ENCODE measurements around the gene MUC13.
"Not testable (repeated sequence)": the region's sequence is repeated elsewhere in the genome, so short reads cannot be mapped to it uniquely, and the experiment has no call there.

MUC13 gene

GRCh38 chr3:124934577-124934976, at the start of gene MUC13:
Gene MUC13, minus strand, starts transcription at chr3:124934751. Its CDS starts 39 bp downstream, at chr3:124934712.
- DNase-seq, result no peak

- no peak for DNase-seq
Observed at GRCh38 chr3:124982855-124983254, 48.3 kb upstream of the MUC13 start.

GRCh38 chr3:124981472-124981871, 46.9 kb upstream of the MUC13 start:
- DNase-seq, result no peak

GRCh38 chr3:124978627-124979026, 44.1 kb upstream of the MUC13 start:
- DNase-seq, result no peak

GRCh38 chr3:124976383-124976782, 41.8 kb upstream of the MUC13 start:
- DNase-seq, result no peak

- no peak for DNase-seq
Observed at GRCh38 chr3:124974691-124975090, 40.1 kb upstream of the MUC13 start.

- DNase-seq, result no peak
Observed at GRCh38 chr3:124973290-124973689, 38.7 kb upstream of the MUC13 start.

GRCh38 chr3:124972457-124972856, 37.9 kb upstream of the MUC13 start:
- DNase-seq, result no peak

- DNase-seq, result no peak
Observed at GRCh38 chr3:124969963-124970722, 35.6 kb upstream of the MUC13 start.

GRCh38 chr3:124969190-124969589, 34.6 kb upstream of the MUC13 start:
- no peak for DNase-seq

- no peak for DNase-seq
Observed at GRCh38 chr3:124967964-124968363, 33.4 kb upstream of the MUC13 start.

GRCh38 chr3:124966521-124967445, 32.2 kb upstream of the MUC13 start:
- DNase-seq, result no peak

- DNase-seq, result no peak
Observed at GRCh38 chr3:124965413-124965812, 30.9 kb upstream of the MUC13 start.

- DNase-seq, result no peak
Observed at GRCh38 chr3:124964387-124964786, 29.8 kb upstream of the MUC13 start.

- no peak for DNase-seq
Observed at GRCh38 chr3:124963755-124964154, 29.2 kb upstream of the MUC13 start.

- DNase-seq, result no peak
Observed at GRCh38 chr3:124962403-124962940, 27.9 kb upstream of the MUC13 start.

- no peak for DNase-seq
Observed at GRCh38 chr3:124960698-124961097, 26.1 kb upstream of the MUC13 start.

GRCh38 chr3:124960105-124960504, 25.6 kb upstream of the MUC13 start:
- no peak for DNase-seq

- not testable (repeated sequence) for DNase-seq
Observed at GRCh38 chr3:124957951-124958350, 23.4 kb upstream of the MUC13 start.

GRCh38 chr3:124952282-124952855, 17.8 kb upstream of the MUC13 start:
- DNase-seq, result no peak

GRCh38 chr3:124951511-124952281, 17.1 kb upstream of the MUC13 start:
- no peak for DNase-seq

- no peak for DNase-seq
Observed at GRCh38 chr3:124950026-124950425, 15.5 kb upstream of the MUC13 start.

- no peak for DNase-seq
Observed at GRCh38 chr3:124942613-124943012, 8.1 kb upstream of the MUC13 start.
